DMS 273 (cell line): ENCODE data around the gene VPS16.

ENCODE experiments used
- DNase-seq: peaks from one replicate; lab custom pipeline; 2025; ENCODE audit not compliant: unreplicated experiment; lab: John Stamatoyannopoulos, UW

The VPS16 gene

DNA sequence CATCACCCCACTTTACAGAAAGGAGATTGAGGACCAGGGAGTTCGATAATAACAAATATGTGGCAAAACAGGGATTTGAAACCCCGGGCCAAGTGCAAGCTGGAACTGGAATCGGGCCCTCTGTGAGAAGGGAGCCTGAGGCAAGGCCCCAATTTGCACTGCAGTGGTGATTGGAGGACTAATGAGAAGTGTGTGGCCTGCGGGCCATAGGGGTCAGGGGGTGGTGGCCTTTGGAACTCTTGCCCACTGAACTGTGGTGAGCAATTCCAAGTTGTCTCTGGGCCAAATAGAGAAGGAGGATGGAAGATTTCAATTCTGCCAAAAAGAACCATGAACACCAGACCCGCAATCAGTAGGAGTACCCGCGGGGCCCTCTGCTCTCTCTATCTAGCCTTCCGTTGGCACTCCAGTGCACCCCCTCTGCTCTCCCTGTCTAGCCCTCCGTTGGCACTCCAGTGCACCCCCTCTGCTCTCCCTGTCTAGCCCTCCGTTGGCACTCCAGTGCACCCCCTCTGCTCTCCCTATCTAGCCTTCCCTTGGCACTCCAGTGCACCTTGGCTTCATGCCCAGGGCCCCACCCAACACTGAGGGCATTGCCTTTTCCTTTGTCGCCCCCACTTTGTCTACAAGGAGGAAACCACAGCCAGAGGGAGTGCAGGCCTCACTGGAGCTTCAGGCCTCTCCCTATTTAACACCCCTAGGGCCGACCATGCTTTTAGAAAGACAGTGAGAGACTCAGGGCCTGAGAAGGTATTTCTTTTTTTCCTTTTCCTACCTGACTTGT is 26.7 kb downstream of the VPS16 start:
- DNase-seq = no peak

GRCh38 chr20:2869381-2869780 is 28.8 kb downstream of the VPS16 start:
- DNase-seq = no peak

DNA sequence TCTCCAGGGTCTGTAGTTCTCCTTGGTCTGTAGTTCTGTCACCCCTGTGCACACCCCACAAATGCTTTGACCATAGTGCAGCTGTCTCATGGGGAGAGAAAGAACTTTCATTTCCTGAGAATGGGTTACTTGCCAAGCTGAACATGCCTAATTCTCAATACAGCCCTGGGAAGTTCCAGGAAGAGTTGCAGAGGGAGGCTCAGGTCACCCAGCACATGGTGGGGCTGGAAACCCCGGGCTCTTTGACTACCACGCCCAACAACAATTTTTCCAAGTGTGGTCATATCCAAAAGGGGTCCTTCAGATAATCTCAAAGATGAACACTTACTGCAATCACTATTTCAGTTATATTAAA is 30.5 kb downstream of the VPS16 start:
- no peak for DNase-seq

GRCh38 chr20:2871661-2872458 is 31.3 kb downstream of the VPS16 start:
- DNase-seq = no peak

- peak; percentile 88 for DNase-seq
These were observed 32.0 kb downstream of the VPS16 start for GRCh38 chr20:2872459-2873009.

DNA sequence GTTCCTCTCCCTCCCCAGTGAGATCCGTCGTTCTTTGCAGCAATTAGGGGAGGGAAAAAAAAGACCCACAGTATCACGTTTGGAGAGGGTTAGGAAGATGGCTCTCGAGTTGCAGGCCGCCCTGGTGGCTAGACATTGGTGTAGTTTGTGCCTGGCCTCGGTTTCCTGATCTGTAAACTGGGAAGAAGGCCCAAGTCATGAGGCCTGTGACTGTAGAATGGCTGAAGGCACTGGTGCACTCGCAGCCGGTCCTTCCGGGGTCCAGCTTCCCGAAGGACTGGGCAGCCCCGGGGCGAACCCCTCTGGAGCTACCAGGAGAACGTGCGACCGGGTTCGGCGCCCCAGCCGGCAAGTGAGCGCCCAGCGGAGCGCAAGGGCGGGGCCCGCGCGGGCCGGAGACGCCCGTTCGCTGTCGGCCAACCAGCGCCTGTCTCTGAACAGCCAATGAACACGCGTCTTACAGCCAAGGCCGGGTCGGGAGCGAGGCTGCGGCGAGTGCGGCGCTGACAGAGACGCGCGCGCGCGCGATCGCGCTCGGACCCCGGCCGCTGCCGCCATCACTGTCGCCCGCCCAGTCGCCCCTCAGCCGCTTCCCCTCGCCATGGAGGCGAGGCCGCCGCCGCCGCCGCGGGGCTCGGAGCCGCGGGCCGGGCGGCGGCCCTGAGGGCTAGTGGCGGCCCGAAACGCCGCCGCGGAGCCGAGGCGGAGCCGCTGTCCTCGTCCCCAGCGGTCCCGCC is 32.6 kb downstream of the VPS16 start, which contains the start of gene PTPRA:
Gene PTPRA (plus strand): TSS at position 472 of the 737 bp plus-strand sequence. CDS start 90,797 bp downstream, outside the sequence.
- DNase-seq = peak; percentile 97

DNA sequence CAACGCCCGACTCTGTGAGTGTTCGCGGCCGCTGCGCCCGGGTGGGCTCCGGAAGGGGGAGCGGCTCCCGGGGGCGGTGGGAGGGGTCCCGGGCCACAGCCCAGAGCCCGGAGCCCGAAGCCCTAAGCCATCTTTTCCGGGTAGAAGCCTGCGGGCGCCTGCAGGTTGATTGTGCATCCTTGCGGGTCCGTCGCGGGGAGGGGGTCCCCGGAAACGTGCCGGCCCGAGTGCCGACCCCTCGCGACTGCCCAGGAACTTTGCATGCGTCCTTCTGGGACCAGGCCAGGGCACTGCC is 33.1 kb downstream of the VPS16 start:
- no peak for DNase-seq

DNA sequence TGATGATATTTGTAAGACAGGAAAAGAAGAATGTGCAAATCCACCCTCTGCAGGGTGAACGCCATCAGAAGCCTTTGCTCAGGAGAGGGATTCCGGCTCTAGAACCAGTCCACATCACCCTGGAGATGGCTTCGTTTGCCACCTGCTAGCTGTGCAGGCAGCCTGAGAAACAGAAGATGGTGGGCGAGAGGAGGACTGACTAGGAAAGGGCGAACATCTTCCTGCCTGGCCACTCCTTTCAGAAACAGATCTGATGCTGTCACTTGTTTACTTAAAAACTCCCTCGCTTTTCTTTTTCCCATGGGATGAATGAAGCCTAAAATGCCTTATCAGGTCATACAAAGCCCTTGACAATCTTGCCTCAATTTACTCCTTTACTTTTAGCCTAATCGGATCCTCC is 33.9 kb downstream of the VPS16 start:
- DNase-seq = peak; percentile 43

DNA sequence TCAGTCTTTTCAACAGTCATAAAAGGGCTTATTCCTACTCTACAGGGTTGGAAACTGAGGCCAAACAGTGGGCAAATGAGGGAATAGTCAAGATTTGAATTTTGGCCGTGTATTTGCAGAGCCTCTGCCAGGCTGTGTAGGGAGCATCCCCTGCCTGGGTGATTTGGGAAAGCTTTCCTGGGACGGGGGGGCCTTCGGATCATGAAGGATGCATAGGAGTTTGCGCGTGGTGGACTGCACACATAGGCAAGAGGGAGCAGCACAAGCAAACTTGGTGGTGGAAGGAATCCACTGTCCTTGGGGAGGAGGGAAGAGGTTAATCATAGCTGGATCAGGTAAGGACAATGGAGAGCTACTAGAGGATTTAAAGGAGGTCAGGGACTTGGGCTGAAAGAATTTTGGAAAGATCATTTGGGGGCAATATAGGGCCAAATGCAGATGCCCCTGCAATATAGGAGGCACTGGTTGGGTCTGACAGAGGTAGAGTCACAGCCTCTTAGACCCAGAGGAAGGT is 35.2 kb downstream of the VPS16 start:
- no peak for DNase-seq

GRCh38 chr20:2878515-2878914 is 38.0 kb downstream of the VPS16 start:
- DNase-seq = no peak

- peak; percentile 97 for DNase-seq
These were observed 38.6 kb downstream of the VPS16 start for GRCh38 chr20:2879146-2879545.

DNA sequence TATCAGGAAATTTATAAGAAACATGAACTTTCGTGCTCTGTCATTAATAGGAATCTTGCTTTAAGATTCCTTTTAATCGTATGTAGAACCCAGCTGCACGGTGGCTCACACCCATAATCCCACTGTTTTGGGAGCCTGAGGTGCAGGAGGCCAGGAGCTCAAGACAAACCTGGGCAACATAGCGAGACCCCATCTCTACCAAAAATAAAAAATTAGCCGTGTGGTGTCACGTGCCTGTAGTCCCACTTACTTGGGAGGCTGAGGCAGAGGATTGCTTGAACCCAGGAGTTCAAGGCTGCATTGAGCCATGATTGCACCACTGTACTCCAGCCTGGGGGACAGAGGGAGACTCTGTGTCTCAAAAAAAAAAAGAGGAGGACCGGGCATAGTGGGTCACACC is 40.1 kb downstream of the VPS16 start:
- DNase-seq = no peak

GRCh38 chr20:2883726-2884637 is 43.4 kb downstream of the VPS16 start:
- DNase-seq = no peak

DNA sequence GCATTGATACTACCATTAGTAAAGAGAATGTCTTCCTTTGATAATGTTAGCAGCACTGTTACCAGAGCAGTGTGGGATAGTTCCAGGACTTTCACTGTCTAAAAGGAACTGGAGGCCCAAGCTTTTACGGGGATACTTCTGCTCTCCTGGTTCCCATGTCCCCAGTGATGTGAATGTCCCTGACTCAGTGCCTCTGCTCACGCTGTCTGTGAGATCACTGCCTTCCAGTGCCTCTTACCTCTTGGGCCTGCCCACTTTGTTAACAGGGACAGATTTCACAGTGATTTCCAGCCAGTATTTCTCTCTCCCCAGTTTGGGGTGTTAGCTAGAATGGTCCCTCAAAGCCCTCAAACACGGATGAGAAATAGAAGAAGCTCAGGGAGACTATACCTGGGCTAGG is 47.2 kb downstream of the VPS16 start:
- DNase-seq = no peak

- DNase-seq = no peak
These were observed 47.8 kb downstream of the VPS16 start for GRCh38 chr20:2888224-2888955.

- no peak for DNase-seq
These were observed 48.7 kb downstream of the VPS16 start for GRCh38 chr20:2889209-2889608.

DNA sequence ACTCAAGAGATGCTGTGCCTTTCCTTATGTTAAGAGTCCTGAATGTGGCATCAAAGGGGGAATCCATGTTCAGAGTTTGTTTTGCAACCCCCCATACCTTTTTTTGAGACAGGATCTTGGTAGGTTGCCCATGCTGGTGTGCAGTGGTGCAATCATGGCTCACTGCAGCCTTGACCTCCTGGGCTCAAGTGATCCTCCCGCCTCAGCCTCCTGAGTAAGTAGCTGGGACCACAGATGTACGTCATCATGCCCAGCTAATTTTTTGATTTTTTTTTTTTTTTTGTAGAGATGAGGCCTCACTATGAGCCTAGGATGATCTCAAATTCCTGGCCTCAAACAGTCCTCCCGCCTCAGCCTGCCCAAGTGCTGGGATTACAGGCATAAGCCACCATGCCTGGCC is 49.3 kb downstream of the VPS16 start:
- no peak for DNase-seq

GRCh38 chr20:2890742-2891141 is 50.2 kb downstream of the VPS16 start:
- DNase-seq = peak; percentile 20

DNA sequence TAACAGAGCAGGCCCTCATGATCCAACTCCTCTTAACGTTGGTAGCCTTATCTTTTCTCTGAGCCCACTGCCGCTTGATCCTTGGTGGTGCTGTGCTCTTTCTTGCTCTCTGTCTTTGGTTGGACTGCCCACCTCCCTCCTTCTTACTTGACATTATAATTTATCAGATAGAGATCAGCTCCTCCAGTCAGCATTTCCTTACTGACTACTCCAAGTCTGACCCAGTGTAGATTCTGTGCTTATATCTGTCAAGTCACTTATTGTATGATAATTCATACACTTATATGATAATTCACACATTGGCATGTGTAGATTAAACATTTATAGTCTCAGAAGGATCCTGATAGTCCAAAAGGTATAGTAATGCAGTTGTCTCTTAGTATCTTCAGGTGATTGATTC is 50.8 kb downstream of the VPS16 start:
- no peak for DNase-seq

DNA sequence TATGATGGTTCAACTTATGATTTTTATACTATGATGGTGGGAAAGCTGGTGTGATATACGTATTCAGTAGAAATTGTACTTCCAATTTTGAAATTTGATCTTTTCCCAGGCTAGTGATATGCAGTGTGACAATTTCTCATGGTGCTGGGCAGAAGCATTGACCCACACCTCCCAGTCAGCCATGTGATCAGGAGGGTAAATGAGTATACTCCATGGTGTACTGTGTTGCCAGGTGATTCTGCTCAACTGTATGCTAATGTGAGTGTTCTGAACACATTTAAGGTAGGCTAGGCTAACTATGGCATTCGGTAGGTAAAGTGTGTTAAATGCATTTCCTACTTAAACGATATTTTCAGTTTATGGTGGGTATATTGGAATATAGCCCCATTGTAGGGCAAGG is 51.8 kb downstream of the VPS16 start:
- DNase-seq = no peak
